Colonic mucosa (tissue), 4 donors: ENCODE results near the gene GJA5. TPM values are rescaled to one million over a fixed set of nuclear protein-coding genes. Genes with fewer than 3 reads are reported as not detected.

ENCODE experiments used
- DNase-seq: peaks from one replicate; pipeline ENCODE4 v3.0.0-alpha.2; 2020
- H3K27ac ChIP-seq: fragments of 200-600 bp; one replicate; pipeline ENCODE4 v1.8.0; 2021
- H3K27me3 ChIP-seq: fragments of 200-600 bp; one replicate; pipeline ENCODE4 v1.8.0; 2021
- H3K36me3 ChIP-seq: fragments of 200-600 bp; one replicate; pipeline ENCODE4 v1.8.0; 2021
- H3K4me1 ChIP-seq: fragments of 200-600 bp; one replicate; pipeline ENCODE4 v1.8.0; 2021; ENCODE audit warnings: mild to moderate bottlenecking
- H3K4me3 ChIP-seq: fragments of 200-600 bp; one replicate; pipeline ENCODE4 v1.8.0; 2021
- H3K9ac ChIP-seq, 2 donors: one replicate each; pipeline ENCODE4 v1.7.0; 2013; ENCODE audit warnings: control low read depth in 2 of 2, low read depth in 2 of 2, low read length in 2 of 2
- H3K9me3 ChIP-seq: fragments of 200-600 bp; one replicate; pipeline ENCODE4 v1.8.0; 2021
- CTCF ChIP-seq: fragments of 200-600 bp; IDR thresholded peaks from one replicate; pipeline ENCODE4 v1.8.0; 2022; ENCODE audit warnings: antibody characterized with exemption, mild to moderate bottlenecking
- intact Hi-C: fragments of 100-400 bp; cut with DNase I; formaldehyde crosslinking; loops from one replicate; pipeline ENCODE4 v1.14.1; 2022
- total RNA-seq, 2 donors: library from RNA; stranded (reverse); fragmentation: NEBNext Ultra II Directional in 1 of 2; extraction: Animal tissue kit (Norgen Biotek cat#: 25700) in 1 of 2; gene quantifications; one replicate each; pipeline ENCODE4 v1.2.1, GENCODE V29; 2021
- donor health status: healthy.
- donor health status: DM: no; HTN: no; CAD: no.
- donor health status: DM: no; HTN: no; CAD: no.

Gene GJA5
- 1 to 10 TPM; 1.1 to 4.8 TPM for total RNA-seq

DNA sequence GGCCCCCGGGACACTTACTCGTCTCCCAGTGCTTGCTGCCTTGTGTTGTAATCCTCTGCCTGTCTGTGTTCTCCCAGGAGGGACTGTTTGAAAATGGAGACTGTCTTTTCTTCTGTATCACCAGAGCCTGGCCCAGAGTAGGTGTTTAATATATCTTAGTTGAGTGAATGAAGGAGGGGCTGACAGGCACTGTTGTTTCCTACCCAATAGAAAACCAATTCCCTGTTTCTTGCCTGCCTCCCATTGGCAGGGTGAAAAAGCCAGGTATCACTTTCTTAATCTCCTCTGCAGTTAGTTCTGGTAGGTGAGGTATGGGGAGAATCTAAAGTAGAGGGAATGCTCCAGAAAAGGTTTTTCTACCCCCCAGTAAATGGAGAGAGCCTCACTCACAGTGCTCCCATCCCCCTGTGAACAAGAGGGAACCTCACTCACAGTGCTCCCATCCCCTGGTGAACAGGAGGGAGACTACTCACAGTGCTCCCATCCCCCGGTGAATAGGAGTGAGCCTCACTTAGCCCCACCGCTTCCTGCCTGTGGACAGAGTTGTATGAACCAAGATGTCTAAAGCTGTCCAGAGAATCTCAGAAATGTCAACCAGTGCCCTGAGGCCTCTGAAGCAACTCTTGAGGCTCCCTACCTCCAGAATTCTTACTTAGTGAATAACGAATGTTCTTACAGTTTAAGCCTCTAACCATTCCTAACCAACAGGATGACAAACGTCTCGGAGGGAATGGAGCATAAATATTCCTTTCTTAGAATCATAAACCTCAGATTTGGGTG, at the start of gene GJA5:
GJA5 (minus strand) TSS at position 122 of the 780 bp plus-strand sequence. CDS start 1,364 bp downstream, outside the sequence.
- H3K36me3 ChIP-seq = no peaks in the 10 kb centered on the region
- intact Hi-C loops = no loop called here
- no peak within 1 kb of the TSS for H3K4me3 ChIP-seq
- H3K9ac ChIP-seq = no peak within 1 kb of the TSS
- no peaks in the 10 kb centered on the region for H3K27me3 ChIP-seq
- no peaks in the 10 kb centered on the region for H3K4me1 ChIP-seq
- DNase-seq = no peak
- TF ChIP-seq CTCF = no peak
- no peak within 1 kb of the TSS for H3K27ac ChIP-seq
- H3K9me3 ChIP-seq = no peaks in the 10 kb centered on the region

- Histone ChIP-seq H3K27ac (no peak overlapping the region), H3K4me3 (no peak overlapping the region), H3K36me3 (no peaks in the 10 kb centered on the region), H3K27me3 (no peaks in the 10 kb centered on the region), H3K9ac (no peak overlapping the region), H3K4me1 (no peaks in the 10 kb centered on the region), H3K9me3 (no peaks in the 10 kb centered on the region)
- no peak for TF ChIP-seq CTCF
- no peak for DNase-seq
- intact Hi-C loops = no loop called here
These were observed 48.8 kb upstream of the GJA5 start for GRCh38 chr1:147809236-147809635.

DNA sequence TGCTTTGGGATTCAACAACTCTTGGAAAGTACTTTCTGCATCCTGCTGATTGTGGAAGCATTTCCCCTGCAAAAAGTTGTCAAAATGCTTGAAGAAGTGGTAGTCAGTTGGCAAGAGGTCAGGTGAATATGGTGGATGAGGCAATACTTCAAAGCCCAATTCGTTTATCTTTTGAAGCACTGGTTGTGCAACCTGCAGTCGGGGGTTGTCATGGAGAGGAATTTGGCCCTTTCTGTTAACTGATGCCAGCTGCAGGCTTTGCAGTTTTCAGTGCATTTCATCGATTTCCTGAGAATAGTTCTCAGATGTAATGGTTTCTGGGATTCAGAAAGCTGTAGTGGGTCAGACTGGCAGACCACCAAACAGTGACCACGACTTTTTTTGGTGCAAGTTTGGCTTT, 47.6 kb upstream of the GJA5 start:
- no peaks in the 10 kb centered on the region for H3K36me3 ChIP-seq
- TF ChIP-seq CTCF = no peak
- H3K4me3 ChIP-seq = no peak overlapping the region
- no peaks in the 10 kb centered on the region for H3K4me1 ChIP-seq
- H3K27me3 ChIP-seq = no peaks in the 10 kb centered on the region
- intact Hi-C loops = no loop called here
- H3K27ac ChIP-seq = no peak overlapping the region
- no peaks in the 10 kb centered on the region for H3K9me3 ChIP-seq
- no peak for DNase-seq
- H3K9ac ChIP-seq = no peak overlapping the region

GRCh38 chr1:147807405-147807804, 47.0 kb upstream of the GJA5 start:
- no peaks in the 10 kb centered on the region for H3K9me3 ChIP-seq
- intact Hi-C loops = no loop called here
- no peak for DNase-seq
- H3K4me3 ChIP-seq = no peak overlapping the region
- no peak for TF ChIP-seq CTCF
- H3K27me3 ChIP-seq = no peaks in the 10 kb centered on the region
- no peak overlapping the region for H3K9ac ChIP-seq
- no peak overlapping the region for H3K27ac ChIP-seq
- no peaks in the 10 kb centered on the region for H3K36me3 ChIP-seq
- no peaks in the 10 kb centered on the region for H3K4me1 ChIP-seq

DNA sequence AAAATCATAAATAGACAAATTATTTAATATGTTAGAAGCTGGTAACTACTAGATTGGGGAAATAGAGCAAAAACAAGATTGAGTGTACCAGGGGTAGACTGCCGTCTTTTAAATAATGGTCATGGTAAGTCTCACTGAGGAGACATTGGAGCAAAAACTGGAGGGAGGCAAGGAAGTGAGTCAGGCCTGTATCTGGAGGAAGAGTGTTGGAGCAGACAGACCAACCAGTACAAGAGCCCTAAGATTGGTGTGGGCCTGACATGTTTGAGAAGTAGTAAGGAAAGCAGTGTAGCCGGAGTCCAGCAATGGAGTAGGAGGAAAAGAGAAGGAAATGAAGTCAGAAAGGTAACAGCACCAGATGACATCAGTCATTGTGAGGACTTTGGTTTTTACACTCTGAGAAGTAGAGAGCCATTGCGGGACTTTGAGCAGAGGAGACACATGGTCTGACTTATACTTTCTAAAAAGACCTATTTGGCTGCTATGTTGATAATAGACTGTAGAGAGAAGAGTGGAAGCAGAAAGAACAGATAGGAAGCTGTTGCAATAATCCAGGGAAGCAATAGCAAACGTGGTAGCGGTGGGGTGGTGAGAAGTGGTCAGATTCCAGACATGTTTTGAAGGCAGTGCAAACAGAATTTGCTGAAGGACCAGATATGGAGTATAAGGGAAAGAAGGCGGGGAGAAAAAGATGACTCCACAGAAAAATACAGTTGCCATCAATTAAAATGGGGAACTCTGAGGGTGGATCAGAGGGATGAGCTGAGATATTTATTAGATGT, 44.7 kb upstream of the GJA5 start:
- no peak for DNase-seq
- no peak overlapping the region for H3K4me3 ChIP-seq
- H3K36me3 ChIP-seq = no peaks in the 10 kb centered on the region
- H3K27ac ChIP-seq = no peak overlapping the region
- H3K4me1 ChIP-seq = no peaks in the 10 kb centered on the region
- no peak overlapping the region for H3K9ac ChIP-seq
- H3K27me3 ChIP-seq = no peaks in the 10 kb centered on the region
- intact Hi-C loops = no loop called here
- no peaks in the 10 kb centered on the region for H3K9me3 ChIP-seq
- no peak for TF ChIP-seq CTCF
